Hepatocyte (in vitro differentiated cells): Measurements from ENCODE around the gene CACNA2D1.

Experiments
- CTCF ChIP-seq: fragments of 200-600 bp; sonication (generic); IDR thresholded peaks from 2 replicates; pipeline ENCODE4 v1.5.1; 2016; ENCODE audit warnings: antibody characterized with exemption, mild to moderate bottlenecking; ENCODE audit not compliant: poor library complexity
- EZH2 ChIP-seq: fragments of 200-600 bp; sonication (generic); IDR thresholded peaks from 2 replicates; pipeline ENCODE4 v1.6.1; 2016; ENCODE audit warnings: antibody characterized with exemption, mild to moderate bottlenecking, borderline replicate concordance
- EZH2phosphoT487 ChIP-seq: fragments of 200-600 bp; sonication (generic); IDR thresholded peaks from one replicate; pipeline ENCODE4 v1.6.1; 2018; ENCODE audit warnings: antibody characterized with exemption, mild to moderate bottlenecking, low read depth, moderate library complexity; ENCODE audit not compliant: unreplicated experiment, severe bottlenecking

- TF ChIP-seq EZH2 (no peak), CTCF (no peak), EZH2phosphoT487 (no peak)
Measured at GRCh38 chr7:82106201-82106600, 337.4 kb downstream of the CACNA2D1 start.
